Osteoblast (primary cell): Measurements from ENCODE around the gene ZXDC. TPM values are rescaled to one million over a fixed set of nuclear protein-coding genes. Genes with fewer than 3 reads are reported as not detected.

Experiments
- DNase-seq: peaks from one replicate; pipeline ENCODE4 v3.0.0; 2011; ENCODE audit warnings: low spot score, mixed read lengths; ENCODE audit not compliant: insufficient read length; ENCODE audit errors: missing footprints
- H2AFZ ChIP-seq: 2 replicates; pipeline ENCODE4 v1.6.0; 2011; ENCODE audit warnings: mild to moderate bottlenecking, low read length
- H3K27ac ChIP-seq: 2 replicates; pipeline ENCODE4 v1.5.1; 2011; ENCODE audit warnings: mild to moderate bottlenecking, low read depth, low read length, moderate library complexity
- H3K27me3 ChIP-seq: 2 replicates; pipeline ENCODE4 v1.6.0; 2012; ENCODE audit warnings: mild to moderate bottlenecking, control low read depth, inconsistent platforms, low read length, moderate library complexity; ENCODE audit not compliant: insufficient read depth
- H3K36me3 ChIP-seq: 2 replicates; pipeline ENCODE4 v1.5.1; 2011; ENCODE audit warnings: mild to moderate bottlenecking, low read length, control low read depth, moderate library complexity; ENCODE audit not compliant: insufficient read depth
- H3K4me1 ChIP-seq: 2 replicates; pipeline ENCODE4 v1.5.1; 2011; ENCODE audit warnings: mild to moderate bottlenecking, low read length, control low read depth, moderate library complexity; ENCODE audit not compliant: insufficient read depth
- H3K4me2 ChIP-seq: 2 replicates; pipeline ENCODE4 v1.6.0; 2011; ENCODE audit warnings: mild to moderate bottlenecking, low read length; ENCODE audit not compliant: insufficient read depth
- H3K4me3 ChIP-seq: fragments of 200-600 bp; sonication (generic); 3 replicates; pipeline ENCODE4 v1.5.1; 2012; ENCODE audit warnings: mild to moderate bottlenecking, low read length, inconsistent platforms; ENCODE audit not compliant: insufficient read depth
- H3K79me2 ChIP-seq: 2 replicates; pipeline ENCODE4 v1.6.0; 2012; ENCODE audit warnings: mild to moderate bottlenecking, low read length, control low read depth, inconsistent platforms; ENCODE audit not compliant: insufficient read depth
- H3K9me3 ChIP-seq: 2 replicates; pipeline ENCODE4 v1.5.1; 2011; ENCODE audit warnings: low read depth, low read length, control low read depth
- H4K20me1 ChIP-seq: 2 replicates; pipeline ENCODE4 v1.6.0; 2012; ENCODE audit warnings: mild to moderate bottlenecking, low read length, control low read depth; ENCODE audit not compliant: insufficient read depth
- total RNA-seq: library from RNA; depleted of rRNA; stranded (reverse); fragments of >200 nt; gene quantifications from 2 replicates; pipeline ENCODE4 v1.2.3, GENCODE V29; 2012
- TF ChIP-seq, protein P1 (sequence below): IDR thresholded peaks from 2 replicates; pipeline ENCODE4 v1.5.1; 2011; ENCODE audit warnings: mild to moderate bottlenecking, low read depth, low read length, moderate library complexity; ENCODE audit errors: extremely low read depth

ZXDC gene
- total RNA-seq, 1 donor = 27.1 TPM

DNA sequence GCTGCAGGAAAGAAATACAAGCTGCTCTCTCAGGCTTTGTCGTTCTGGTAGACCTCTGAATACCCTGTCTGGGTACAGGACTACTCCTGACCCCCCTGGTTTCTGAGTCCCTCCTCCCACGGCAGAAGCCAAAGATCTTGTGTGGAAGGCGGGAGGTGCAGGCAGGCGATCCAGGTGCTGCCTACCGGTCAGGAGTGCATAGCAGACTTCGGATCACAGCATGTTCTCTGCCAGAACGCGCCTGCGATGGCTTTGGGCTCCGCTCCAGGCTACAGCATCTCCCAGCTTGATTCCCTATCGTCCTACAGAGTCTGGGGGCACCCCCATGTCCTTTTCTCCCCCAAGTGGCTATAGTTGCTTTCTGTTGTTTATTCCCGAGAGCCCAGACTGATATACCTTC lies 83.4 kb downstream of the ZXDC start:
- Histone ChIP-seq H3K27me3 (peaks cover 34% of the 10 kb centered on the region), H3K79me2 (no peaks in the 10 kb centered on the region), H3K9me3 (no peaks in the 10 kb centered on the region), H3K4me2 (no peak overlapping the region), H3K4me3 (no peak overlapping the region), H3K4me1 (peaks cover 2% of the 10 kb centered on the region), H3K36me3 (no peaks in the 10 kb centered on the region), H3K27ac (no peak overlapping the region), H2AFZ (no peak overlapping the region), H4K20me1 (no peaks in the 10 kb centered on the region)
- peak; percentile 26 for DNase-seq
- TF ChIP-seq, protein P1, sequence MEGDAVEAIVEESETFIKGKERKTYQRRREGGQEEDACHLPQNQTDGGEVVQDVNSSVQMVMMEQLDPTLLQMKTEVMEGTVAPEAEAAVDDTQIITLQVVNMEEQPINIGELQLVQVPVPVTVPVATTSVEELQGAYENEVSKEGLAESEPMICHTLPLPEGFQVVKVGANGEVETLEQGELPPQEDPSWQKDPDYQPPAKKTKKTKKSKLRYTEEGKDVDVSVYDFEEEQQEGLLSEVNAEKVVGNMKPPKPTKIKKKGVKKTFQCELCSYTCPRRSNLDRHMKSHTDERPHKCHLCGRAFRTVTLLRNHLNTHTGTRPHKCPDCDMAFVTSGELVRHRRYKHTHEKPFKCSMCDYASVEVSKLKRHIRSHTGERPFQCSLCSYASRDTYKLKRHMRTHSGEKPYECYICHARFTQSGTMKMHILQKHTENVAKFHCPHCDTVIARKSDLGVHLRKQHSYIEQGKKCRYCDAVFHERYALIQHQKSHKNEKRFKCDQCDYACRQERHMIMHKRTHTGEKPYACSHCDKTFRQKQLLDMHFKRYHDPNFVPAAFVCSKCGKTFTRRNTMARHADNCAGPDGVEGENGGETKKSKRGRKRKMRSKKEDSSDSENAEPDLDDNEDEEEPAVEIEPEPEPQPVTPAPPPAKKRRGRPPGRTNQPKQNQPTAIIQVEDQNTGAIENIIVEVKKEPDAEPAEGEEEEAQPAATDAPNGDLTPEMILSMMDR = no peak

DNA sequence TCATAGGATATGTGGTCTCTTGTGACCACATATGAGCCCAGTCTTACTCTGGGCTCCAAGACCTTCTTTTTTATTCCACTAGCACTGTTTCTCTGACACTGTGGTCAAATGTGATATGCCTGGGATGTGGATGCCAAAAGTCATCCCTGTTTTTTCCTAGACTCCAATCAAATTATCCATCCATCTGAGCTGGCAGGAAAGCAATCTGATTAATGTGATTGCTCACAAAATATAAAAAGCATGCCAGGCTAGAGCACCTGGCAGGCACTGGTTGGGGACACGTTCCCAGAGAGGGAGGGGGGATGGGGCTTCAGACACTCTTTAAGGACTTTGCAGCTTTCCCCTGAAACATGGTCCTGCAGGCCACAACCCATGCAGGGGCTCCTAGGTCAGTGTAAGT lies 84.1 kb downstream of the ZXDC start:
- H3K4me2 ChIP-seq = no peak overlapping the region
- TF ChIP-seq, protein P1 = no peak
- H3K27me3 ChIP-seq = peaks cover 34% of the 10 kb centered on the region
- H2AFZ ChIP-seq = no peak overlapping the region
- no peaks in the 10 kb centered on the region for H3K79me2 ChIP-seq
- no peak overlapping the region for H3K4me3 ChIP-seq
- H3K27ac ChIP-seq = no peak overlapping the region
- H3K4me1 ChIP-seq = peaks cover 2% of the 10 kb centered on the region
- H4K20me1 ChIP-seq = no peaks in the 10 kb centered on the region
- H3K36me3 ChIP-seq = no peaks in the 10 kb centered on the region
- no peaks in the 10 kb centered on the region for H3K9me3 ChIP-seq
- DNase-seq = no peak

DNA sequence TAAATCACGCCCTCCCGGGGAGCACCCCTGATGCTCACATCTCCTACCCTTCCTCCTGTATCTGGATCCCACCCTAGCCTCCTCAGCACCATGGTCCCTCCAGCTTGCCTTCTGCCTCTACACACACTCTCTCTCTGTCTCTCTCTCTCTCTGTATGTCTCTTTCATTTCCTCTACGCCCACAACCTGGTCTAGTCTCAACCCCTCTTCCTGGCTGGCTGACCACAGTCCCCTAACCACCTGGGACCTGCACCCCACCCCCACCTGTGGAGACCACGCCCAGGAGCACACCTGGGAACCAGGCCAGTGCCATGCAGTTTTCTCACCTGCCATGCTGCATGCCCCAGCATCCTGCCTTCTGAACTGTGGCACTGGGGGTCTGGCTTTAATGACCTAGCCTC lies 84.9 kb downstream of the ZXDC start:
- peaks cover 2% of the 10 kb centered on the region for H3K4me1 ChIP-seq
- H3K4me2 ChIP-seq = no peak overlapping the region

DNA sequence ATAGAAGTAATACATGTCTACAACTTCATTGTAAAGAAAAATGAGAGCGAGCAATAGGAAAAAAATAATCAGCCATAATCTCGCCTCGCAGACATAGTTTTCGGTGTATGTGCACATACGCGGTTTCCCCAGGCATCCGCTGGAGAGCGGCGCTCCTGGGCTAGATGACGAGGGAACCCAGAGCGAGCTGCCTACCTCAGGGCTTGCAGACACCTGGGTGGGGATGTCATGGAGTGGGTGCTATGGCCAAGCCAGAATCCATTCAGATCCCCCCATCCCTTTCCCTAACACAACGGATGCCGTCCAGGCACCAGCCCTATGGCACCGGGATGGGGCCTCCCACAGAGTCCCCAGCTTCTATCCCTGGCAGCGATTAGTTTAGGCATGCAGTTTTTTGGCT lies 85.5 kb downstream of the ZXDC start:
- TF ChIP-seq, protein P1 = no peak
- peak; percentile 51 for DNase-seq
- H3K4me2 ChIP-seq = no peak overlapping the region
- no peak overlapping the region for H2AFZ ChIP-seq
- H3K27me3 ChIP-seq = peaks cover 22% of the 10 kb centered on the region
- H3K27ac ChIP-seq = no peak overlapping the region
- H3K36me3 ChIP-seq = no peaks in the 10 kb centered on the region
- no peaks in the 10 kb centered on the region for H3K79me2 ChIP-seq
- no peaks in the 10 kb centered on the region for H3K9me3 ChIP-seq
- H3K4me3 ChIP-seq = no peak overlapping the region
- no peaks in the 10 kb centered on the region for H4K20me1 ChIP-seq
- H3K4me1 ChIP-seq = peaks cover 2% of the 10 kb centered on the region

More for the DNA sequence above, 84.9 kb downstream of the ZXDC start:
- peaks cover 26% of the 10 kb centered on the region for H3K27me3 ChIP-seq
- no peaks in the 10 kb centered on the region for H3K9me3 ChIP-seq
- no peaks in the 10 kb centered on the region for H3K79me2 ChIP-seq
- no peaks in the 10 kb centered on the region for H4K20me1 ChIP-seq
- no peaks in the 10 kb centered on the region for H3K36me3 ChIP-seq
- H3K4me3 ChIP-seq = no peak overlapping the region
- DNase-seq = peak; percentile 53
- TF ChIP-seq, protein P1 = no peak
- H3K27ac ChIP-seq = no peak overlapping the region
- H2AFZ ChIP-seq = no peak overlapping the region
